ENCODE measurements around the gene SUGCT. TPM values are rescaled to one million over a fixed set of nuclear protein-coding genes. Genes with fewer than 3 reads are reported as not detected.
A peak's percentile ranks its signal among the peaks of the same experiment; 100 is the strongest.

Gene SUGCT
- total RNA-seq, 4 donors from 2014 or later = 0.83 to 7.1 (median 3.2) TPM

- no peaks in the 10 kb centered on the region for H3K9me3 ChIP-seq
- 43 to 50% methylated on average over 1 of the region's 1 CpG for WGBS, 2 donors
- TF ChIP-seq POLR2A (IDR thresholded peaks at IDR 0.05) = no peak
- TF ChIP-seq CTCF (IDR thresholded peaks at IDR 0.05) = no peak
- no peaks in the 10 kb centered on the region for H3K36me3 ChIP-seq
- no peak overlapping the region for H3K27ac ChIP-seq
- H3K4me1 ChIP-seq = no peaks in the 10 kb centered on the region
- no peak for DNase-seq
- no peaks in the 10 kb centered on the region for H3K27me3 ChIP-seq
- no peak overlapping the region for H3K4me3 ChIP-seq
- intact Hi-C loops (cut with DNase I) = no loop called here
These were observed 293.6 kb downstream of the SUGCT start for GRCh38 chr7:40428421-40428820.

- WGBS, 2 donors = 93 to 94% methylated on average over 2 of the region's 2 CpGs
- Histone ChIP-seq H3K4me3 (no peak overlapping the region), H3K36me3 (no peaks in the 10 kb centered on the region), H3K27ac (no peak overlapping the region), H3K4me1 (no peaks in the 10 kb centered on the region), H3K9me3 (no peaks in the 10 kb centered on the region), H3K27me3 (no peaks in the 10 kb centered on the region)
- no peak for TF ChIP-seq POLR2A (IDR thresholded peaks at IDR 0.05)
- no peak for DNase-seq
- intact Hi-C loops (cut with DNase I) = no loop called here
These were observed 295.0 kb downstream of the SUGCT start for GRCh38 chr7:40429826-40430225.

GRCh38 chr7:40432046-40432445 is 297.2 kb downstream of the SUGCT start:
- Histone ChIP-seq H3K4me3 (no peak overlapping the region), H3K4me1 (no peaks in the 10 kb centered on the region), H3K36me3 (no peaks in the 10 kb centered on the region), H3K27me3 (no peaks in the 10 kb centered on the region), H3K27ac (no peak overlapping the region), H3K9me3 (no peaks in the 10 kb centered on the region)
- TF ChIP-seq CTCF (IDR thresholded peaks at IDR 0.05) (no peak), POLR2A (IDR thresholded peaks at IDR 0.05) (no peak)
- 89 to 100% methylated on average over 2 of the region's 2 CpGs for WGBS, 2 donors
- no peak for DNase-seq
- intact Hi-C loops (cut with DNase I) = no loop called here

- H3K27me3 ChIP-seq = no peaks in the 10 kb centered on the region
- TF ChIP-seq POLR2A (IDR thresholded peaks at IDR 0.05) = no peak
- no peak overlapping the region for H3K27ac ChIP-seq
- no peaks in the 10 kb centered on the region for H3K4me1 ChIP-seq
- WGBS, 2 donors = 94 to 96% methylated on average over 1 of the region's 1 CpG
- DNase-seq = no peak
- H3K36me3 ChIP-seq = no peaks in the 10 kb centered on the region
- no peak overlapping the region for H3K4me3 ChIP-seq
- H3K9me3 ChIP-seq = peaks cover 0 to 4% (median 0%) of the 10 kb centered on the region in 3 donors
- intact Hi-C loops (cut with DNase I) = no loop called here
These were observed 301.9 kb downstream of the SUGCT start for GRCh38 chr7:40436710-40437109.

GRCh38 chr7:40437498-40437897 is 302.7 kb downstream of the SUGCT start:
- no peaks in the 10 kb centered on the region for H3K4me1 ChIP-seq
- no peak overlapping the region for H3K4me3 ChIP-seq
- TF ChIP-seq POLR2A (IDR thresholded peaks at IDR 0.05) (no peak), CTCF (IDR thresholded peaks at IDR 0.05) (no peak)
- H3K36me3 ChIP-seq = no peaks in the 10 kb centered on the region
- intact Hi-C loops (cut with DNase I) = no loop called here
- DNase-seq = no peak
- H3K9me3 ChIP-seq = peaks cover 0 to 8% (median 0%) of the 10 kb centered on the region in 3 donors
- H3K27ac ChIP-seq = peak overlapping the region in 1 of 4 donors; percentile 36
- H3K27me3 ChIP-seq = no peaks in the 10 kb centered on the region
- 37 to 78% methylated on average over 1 of the region's 1 CpG for WGBS, 2 donors

GRCh38 chr7:40437936-40438634 is 303.3 kb downstream of the SUGCT start:
- Histone ChIP-seq H3K36me3 (no peaks in the 10 kb centered on the region), H3K9me3 (peaks cover 0 to 8% (median 0%) of the 10 kb centered on the region in 3 donors), H3K27me3 (no peaks in the 10 kb centered on the region), H3K4me1 (no peaks in the 10 kb centered on the region), H3K4me3 (no peak overlapping the region), H3K27ac (peak overlapping the region in 1 of 4 donors; percentile 21)
- DNase-seq = no peak
- TF ChIP-seq CTCF (IDR thresholded peaks at IDR 0.05) (no peak), POLR2A (IDR thresholded peaks at IDR 0.05) (no peak)
- intact Hi-C loops (cut with DNase I) = no loop called here
- WGBS, 2 donors = 89% methylated on average over 6 of the region's 6 CpGs
